Thymus (tissue), 11 donors: ENCODE data around the gene EGFLAM. TPM values are rescaled to one million over a fixed set of nuclear protein-coding genes. Genes with fewer than 3 reads are reported as not detected.

ENCODE experiments used
- DNase-seq, 9 donors: peaks; one replicate each; pipeline ENCODE4 v3.0.0-alpha.2; 2013; ENCODE audit warnings: low spot score in 9 of 9, low read depth in 6 of 9, missing footprints in 1 of 9
- H3K27ac ChIP-seq, 2 donors: one replicate each; pipeline ENCODE4 v1.5.1; 2013; ENCODE audit warnings: control low read depth in 1 of 2, low read depth in 1 of 2, low read length in 1 of 2, mild to moderate bottlenecking in 1 of 2, moderate library complexity in 1 of 2
- H3K27me3 ChIP-seq, 2 donors: one replicate each; pipeline ENCODE4 v1.5.1; 2013; ENCODE audit warnings: low read length in 1 of 2; ENCODE audit not compliant: control insufficient read depth in 2 of 2, insufficient read depth in 1 of 2
- H3K36me3 ChIP-seq, 2 donors: one replicate each; pipeline ENCODE4 v1.5.1; 2013; ENCODE audit warnings: low read length in 1 of 2, mild to moderate bottlenecking in 1 of 2, moderate library complexity in 1 of 2; ENCODE audit not compliant: control insufficient read depth in 2 of 2, insufficient read depth in 2 of 2
- H3K4me1 ChIP-seq, 2 donors: one replicate each; pipeline ENCODE4 v1.5.1; 2013; ENCODE audit warnings: low read length in 2 of 2; ENCODE audit not compliant: control insufficient read depth in 2 of 2, insufficient read depth in 2 of 2
- H3K4me3 ChIP-seq, 2 donors: one replicate each; pipeline ENCODE4 v1.5.1; 2013; ENCODE audit warnings: low read length in 2 of 2, control low read depth in 1 of 2, mild to moderate bottlenecking in 1 of 2
- H3K9me3 ChIP-seq, 2 donors: one replicate each; pipeline ENCODE4 v1.5.1; 2013; ENCODE audit warnings: low read length in 1 of 2, mild to moderate bottlenecking in 1 of 2; ENCODE audit not compliant: control insufficient read depth in 2 of 2, insufficient read depth in 1 of 2
- WGBS: extraction: QIAGEN DNeasy Blood & Tissue Kit; methylation state at CpG from one replicate; pipeline ENCODE4 v1.1.7; 2013; 5-methylcytosine and 5-hydroxymethylcytosine counted together
- polyA plus RNA-seq: library from polyadenylated mRNA; stranded (reverse); fragments of 200-250 nt; gene quantifications from one replicate; pipeline ENCODE4 v1.2.3, GENCODE V29; 2013
- total RNA-seq: library from RNA; stranded (reverse); fragments of 120-200 nt; gene quantifications from one replicate; pipeline ENCODE4 v1.2.4, GENCODE V29; 2013
- donor health status: healthy.

EGFLAM gene
- total and polyA plus RNA-seq, 2 donors, result 24.0 to 25.7 TPM

- Histone ChIP-seq H3K36me3 (no peaks in the 10 kb centered on the region), H3K4me1 (no peaks in the 10 kb centered on the region), H3K27me3 (peaks cover 0 to 2% of the 10 kb centered on the region in 2 donors), H3K27ac (no peak overlapping the region), H3K4me3 (no peak overlapping the region), H3K9me3 (no peaks in the 10 kb centered on the region)
- peak in 4 of 9 donors; percentile 13 to 45 (median 30) for DNase-seq
- WGBS, result 50% methylated on average over 6 of the region's 6 CpGs
These were observed 162.5 kb downstream of the EGFLAM start for GRCh38 chr5:38420691-38421390.

GRCh38 chr5:38422622-38423021 is 164.3 kb downstream of the EGFLAM start:
- Histone ChIP-seq H3K36me3 (no peaks in the 10 kb centered on the region), H3K27me3 (peaks cover 0 to 2% of the 10 kb centered on the region in 2 donors), H3K4me3 (no peak overlapping the region), H3K27ac (no peak overlapping the region), H3K9me3 (no peaks in the 10 kb centered on the region), H3K4me1 (no peaks in the 10 kb centered on the region)
- WGBS, result 79% methylated on average over 1 of the region's 1 CpG
- no peak for DNase-seq

DNA sequence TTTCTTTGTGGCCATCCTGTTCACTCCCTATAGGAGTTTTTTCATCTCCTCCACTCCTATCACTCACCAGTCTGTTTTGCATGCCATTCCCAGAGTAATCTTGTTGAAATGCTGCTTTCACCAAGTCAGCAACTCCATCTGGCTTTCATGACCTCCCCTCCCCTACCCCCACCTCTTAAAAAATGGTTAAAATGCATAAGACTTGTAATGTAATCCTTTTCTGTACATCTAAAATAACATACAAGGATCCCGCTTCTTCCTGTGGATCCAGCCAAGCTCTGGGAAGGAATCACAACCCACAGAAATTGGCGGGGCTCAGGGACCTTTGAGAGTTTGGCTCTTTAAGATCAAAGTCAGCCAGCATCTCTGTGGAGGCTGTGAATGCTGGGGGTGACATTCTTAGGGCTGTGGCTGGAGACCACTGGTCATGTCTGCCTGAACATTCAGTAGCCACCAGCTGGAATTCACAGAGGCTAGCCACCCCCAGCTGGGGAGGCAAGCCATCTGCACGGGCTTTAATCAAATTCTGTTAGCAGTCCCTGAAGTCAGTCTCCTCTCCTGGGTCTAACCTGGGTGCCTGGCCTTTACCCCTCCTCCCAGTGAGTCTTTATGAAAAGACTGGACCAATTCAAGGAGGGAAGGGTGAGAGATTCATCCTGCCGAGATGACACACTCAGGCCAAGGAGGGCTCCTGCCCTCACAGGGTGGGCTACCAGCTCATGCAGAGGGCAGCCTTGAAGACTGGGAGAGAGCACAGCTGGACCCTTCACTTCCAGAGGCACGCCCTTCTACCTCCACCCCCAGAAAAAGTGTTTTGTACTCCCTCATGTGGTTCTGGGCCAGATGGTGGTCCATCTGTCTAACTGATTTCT is 165.2 kb downstream of the EGFLAM start:
- Histone ChIP-seq H3K4me1 (no peaks in the 10 kb centered on the region), H3K4me3 (no peak overlapping the region), H3K27ac (no peak overlapping the region), H3K36me3 (no peaks in the 10 kb centered on the region), H3K27me3 (peaks cover 0 to 2% of the 10 kb centered on the region in 2 donors), H3K9me3 (no peaks in the 10 kb centered on the region)
- WGBS, result 80% methylated on average over 5 of the region's 5 CpGs
- DNase-seq, result no peak

- no peak for DNase-seq
- 79% methylated on average over 4 of the region's 4 CpGs for WGBS
- no peak overlapping the region for H3K27ac ChIP-seq
- H3K27me3 ChIP-seq, result peaks cover 0 to 2% of the 10 kb centered on the region in 2 donors
- H3K9me3 ChIP-seq, result no peaks in the 10 kb centered on the region
- no peaks in the 10 kb centered on the region for H3K36me3 ChIP-seq
- H3K4me1 ChIP-seq, result no peaks in the 10 kb centered on the region
- H3K4me3 ChIP-seq, result no peak overlapping the region
These were observed 166.0 kb downstream of the EGFLAM start for GRCh38 chr5:38424148-38425060.

DNA sequence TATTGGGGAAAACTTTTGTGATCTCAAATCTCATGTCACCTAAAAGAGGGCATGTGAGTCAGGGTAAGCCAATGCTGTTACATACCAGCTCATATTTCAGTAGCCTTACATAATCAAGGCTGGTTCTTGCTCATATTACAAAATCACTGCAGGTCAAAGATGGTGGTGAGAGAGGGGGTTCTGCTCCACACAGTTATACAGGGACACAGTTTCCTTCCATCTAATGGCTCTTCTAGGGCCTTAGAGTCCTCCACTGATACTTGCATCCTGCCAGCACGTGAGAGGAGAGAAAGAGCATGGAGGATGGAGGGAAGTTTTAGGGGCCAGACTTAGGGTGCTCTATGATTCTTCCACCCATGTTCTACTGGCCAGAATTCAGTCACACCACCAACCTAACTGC is 168.1 kb downstream of the EGFLAM start:
- WGBS, result 70% methylated on average over 1 of the region's 1 CpG
- no peaks in the 10 kb centered on the region for H3K4me1 ChIP-seq
- H3K27me3 ChIP-seq, result peaks cover 0 to 2% of the 10 kb centered on the region in 2 donors
- no peaks in the 10 kb centered on the region for H3K36me3 ChIP-seq
- no peak overlapping the region for H3K27ac ChIP-seq
- no peak for DNase-seq
- no peak overlapping the region for H3K4me3 ChIP-seq
- H3K9me3 ChIP-seq, result no peaks in the 10 kb centered on the region

DNA sequence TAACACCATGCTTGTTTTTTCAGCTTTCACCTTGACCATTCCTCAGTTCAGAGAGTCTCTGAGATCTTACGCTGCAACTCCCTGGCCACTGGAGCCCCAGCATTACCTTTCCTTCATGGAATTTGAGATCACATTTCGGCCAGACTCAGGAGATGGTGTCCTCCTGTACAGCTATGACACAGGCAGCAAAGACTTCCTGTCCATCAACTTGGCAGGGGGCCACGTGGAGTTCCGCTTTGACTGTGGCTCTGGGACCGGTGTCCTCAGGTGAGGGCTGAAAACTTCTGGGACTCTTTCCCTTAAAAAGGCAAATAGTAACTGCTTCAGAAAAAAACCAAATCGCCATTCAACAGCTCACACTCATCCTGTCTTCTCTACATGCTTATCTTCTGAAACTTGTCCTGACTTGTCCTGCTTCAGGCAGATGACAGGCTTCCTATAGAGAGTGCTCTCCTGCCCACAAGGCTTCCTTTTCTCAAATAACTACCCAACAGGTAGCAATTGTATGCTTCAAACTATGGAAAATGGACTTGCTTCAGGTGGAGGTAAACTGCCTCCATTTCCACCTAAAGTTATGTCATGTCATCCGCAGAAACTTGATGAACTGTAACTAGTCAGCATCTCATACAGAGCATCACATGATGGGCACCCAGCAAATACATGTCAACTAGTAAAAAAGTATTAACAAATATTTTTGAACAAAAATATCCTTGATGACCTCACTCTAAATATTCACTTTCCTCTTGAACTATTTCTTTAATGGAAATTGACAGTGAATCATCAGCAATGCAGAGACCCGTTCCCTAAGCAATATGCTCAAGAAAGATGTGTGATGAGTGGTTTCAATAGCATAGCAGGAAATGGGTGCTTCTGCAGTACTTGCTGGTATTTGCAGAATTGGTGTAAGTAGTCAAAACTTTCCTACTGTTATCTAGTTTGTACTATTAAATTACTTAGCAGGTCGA is 168.9 kb downstream of the EGFLAM start:
- DNase-seq, result no peak
- Histone ChIP-seq H3K4me1 (no peaks in the 10 kb centered on the region), H3K27ac (no peak overlapping the region), H3K27me3 (peaks cover 0 to 2% of the 10 kb centered on the region in 2 donors), H3K36me3 (no peaks in the 10 kb centered on the region), H3K9me3 (no peaks in the 10 kb centered on the region), H3K4me3 (no peak overlapping the region)
- 88% methylated on average over 9 of the region's 9 CpGs for WGBS

DNA sequence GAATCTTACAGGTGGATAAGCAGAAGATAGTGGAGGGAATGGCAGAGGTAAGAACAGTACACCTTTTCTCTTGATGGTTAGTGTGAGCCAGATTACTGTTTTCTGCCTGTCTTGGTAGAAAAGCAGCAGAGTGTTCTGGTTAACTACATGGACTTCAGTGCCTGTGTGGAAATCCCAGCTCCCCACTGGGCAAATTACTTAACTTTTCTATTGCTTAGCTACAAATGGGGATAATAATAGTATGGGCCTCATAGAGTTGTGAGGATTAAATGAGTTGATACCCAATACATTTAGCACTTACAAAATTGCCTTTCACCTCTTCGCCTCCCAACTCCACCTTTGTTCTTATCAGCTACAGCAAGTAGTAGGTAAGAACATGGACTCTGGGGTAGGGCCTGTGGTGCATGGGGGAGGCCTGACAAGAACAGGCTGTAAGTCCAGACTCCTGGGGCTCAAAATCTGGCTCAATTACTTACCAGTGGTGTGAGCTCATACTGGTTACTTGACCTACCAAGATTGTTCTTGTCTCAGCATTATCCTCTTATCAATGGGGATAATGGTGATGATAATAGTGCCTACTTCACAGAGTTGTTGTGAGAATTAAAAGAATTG is 173.0 kb downstream of the EGFLAM start:
- Histone ChIP-seq H3K9me3 (no peaks in the 10 kb centered on the region), H3K4me1 (no peaks in the 10 kb centered on the region), H3K27ac (no peak overlapping the region), H3K36me3 (no peaks in the 10 kb centered on the region), H3K4me3 (no peak overlapping the region), H3K27me3 (peaks cover 0 to 6% of the 10 kb centered on the region in 2 donors)
- DNase-seq, result no peak
- WGBS, result 98% methylated on average over 1 of the region's 1 CpG
